ENCODE measurements around the gene TMEM35B.

DNA sequence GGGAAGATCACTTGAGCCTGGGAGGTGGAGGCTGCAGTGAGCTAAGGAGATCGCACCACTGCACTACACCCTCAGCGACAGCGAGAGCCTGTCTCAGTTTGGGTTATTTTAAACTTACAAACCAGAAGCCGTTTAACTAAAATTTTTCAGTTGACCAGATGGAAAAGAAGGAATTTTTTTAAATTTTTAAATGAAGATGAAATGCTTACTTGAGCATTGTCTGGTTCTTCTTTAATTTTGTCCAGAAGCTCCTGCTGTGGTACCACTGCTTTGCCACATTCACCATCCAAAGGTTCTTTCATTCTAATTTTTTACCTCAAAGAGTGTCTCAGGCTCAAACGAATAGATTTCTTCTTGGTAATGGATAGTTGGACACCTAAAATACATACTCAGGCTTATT, 45.2 kb upstream of the TMEM35B start:
- no peak for TF ChIP-seq EZH2 (IDR thresholded peaks at IDR 0.05; ENCODE audit: low read length, unreplicated experiment)
- TF ChIP-seq, protein P1, sequence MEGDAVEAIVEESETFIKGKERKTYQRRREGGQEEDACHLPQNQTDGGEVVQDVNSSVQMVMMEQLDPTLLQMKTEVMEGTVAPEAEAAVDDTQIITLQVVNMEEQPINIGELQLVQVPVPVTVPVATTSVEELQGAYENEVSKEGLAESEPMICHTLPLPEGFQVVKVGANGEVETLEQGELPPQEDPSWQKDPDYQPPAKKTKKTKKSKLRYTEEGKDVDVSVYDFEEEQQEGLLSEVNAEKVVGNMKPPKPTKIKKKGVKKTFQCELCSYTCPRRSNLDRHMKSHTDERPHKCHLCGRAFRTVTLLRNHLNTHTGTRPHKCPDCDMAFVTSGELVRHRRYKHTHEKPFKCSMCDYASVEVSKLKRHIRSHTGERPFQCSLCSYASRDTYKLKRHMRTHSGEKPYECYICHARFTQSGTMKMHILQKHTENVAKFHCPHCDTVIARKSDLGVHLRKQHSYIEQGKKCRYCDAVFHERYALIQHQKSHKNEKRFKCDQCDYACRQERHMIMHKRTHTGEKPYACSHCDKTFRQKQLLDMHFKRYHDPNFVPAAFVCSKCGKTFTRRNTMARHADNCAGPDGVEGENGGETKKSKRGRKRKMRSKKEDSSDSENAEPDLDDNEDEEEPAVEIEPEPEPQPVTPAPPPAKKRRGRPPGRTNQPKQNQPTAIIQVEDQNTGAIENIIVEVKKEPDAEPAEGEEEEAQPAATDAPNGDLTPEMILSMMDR (conservative IDR thresholded peaks at IDR 0.05; ENCODE audit: low read depth, low read length): no peak
- TF ChIP-seq EZH2phosphoT487 (IDR thresholded peaks at IDR 0.05; ENCODE audit: borderline replicate concordance, low read length): no peak

Measured in PC-3 (cell line).